Stimulated activated naive CD8-positive, alpha-beta T cell treated with anti-CD3 and anti-CD28 coated beads, Interleukin-15, Interleukin-2, amounts not matched to agents 100 U/mL and 50 U/mL, for 24 hours (primary cell): Measurements from ENCODE around the gene ABLIM3.

ENCODE experiments used
- ATAC-seq: fragments of 150-1000 bp; cut with Tn5 transposase; one replicate; pipeline ENCODE4 v1.10.0; 2021
- DNase-seq: peaks from one replicate; pipeline ENCODE4 v3.0.0; 2021

Gene ABLIM3

GRCh38 chr5:149282027-149282965 lies 141.0 kb downstream of the ABLIM3 start:
- ATAC-seq (no peak), DNase-seq (no peak)

GRCh38 chr5:149282966-149283332 lies 141.7 kb downstream of the ABLIM3 start:
- DNase-seq (no peak), ATAC-seq (no peak)

- DNase-seq (no peak), ATAC-seq (no peak)
Observed at GRCh38 chr5:149283626-149284480, 142.6 kb downstream of the ABLIM3 start.

GRCh38 chr5:149284501-149284900 lies 143.2 kb downstream of the ABLIM3 start:
- DNase-seq (no peak), ATAC-seq (no peak)

- ATAC-seq: peak; percentile 72
- DNase-seq: no peak
Observed at GRCh38 chr5:149285153-149285552, 143.9 kb downstream of the ABLIM3 start.

GRCh38 chr5:149288436-149288835 lies 147.1 kb downstream of the ABLIM3 start:
- DNase-seq: no peak
- no peak for ATAC-seq

GRCh38 chr5:149289301-149289700 lies 148.0 kb downstream of the ABLIM3 start:
- DNase-seq (no peak), ATAC-seq (no peak)

GRCh38 chr5:149294872-149295829 lies 153.9 kb downstream of the ABLIM3 start:
- ATAC-seq: no peak

GRCh38 chr5:149297340-149298025 lies 156.2 kb downstream of the ABLIM3 start:
- no peak for DNase-seq
- ATAC-seq: peak; percentile 31

More at GRCh38 chr5:149294872-149295829, 153.9 kb downstream of the ABLIM3 start:
- DNase-seq: no peak

GRCh38 chr5:149298163-149298562 lies 156.9 kb downstream of the ABLIM3 start:
- no peak for DNase-seq
- ATAC-seq: no peak

GRCh38 chr5:149298842-149299404 lies 157.6 kb downstream of the ABLIM3 start:
- DNase-seq (no peak), ATAC-seq (no peak)

GRCh38 chr5:149299451-149300054 lies 158.3 kb downstream of the ABLIM3 start:
- DNase-seq (no peak), ATAC-seq (no peak)

GRCh38 chr5:149300441-149300840 lies 159.1 kb downstream of the ABLIM3 start:
- DNase-seq: no peak
- ATAC-seq: no peak

- DNase-seq (no peak), ATAC-seq (no peak)
Observed at GRCh38 chr5:149301049-149301743, 159.9 kb downstream of the ABLIM3 start.

- ATAC-seq (no peak), DNase-seq (no peak)
Observed at GRCh38 chr5:149301744-149302380, 160.6 kb downstream of the ABLIM3 start.

- DNase-seq (no peak), ATAC-seq (no peak)
Observed at GRCh38 chr5:149302641-149303040, 161.3 kb downstream of the ABLIM3 start.

- ATAC-seq (no peak), DNase-seq (no peak)
Observed at GRCh38 chr5:149303210-149303609, 161.9 kb downstream of the ABLIM3 start.

GRCh38 chr5:149304195-149305078 lies 163.1 kb downstream of the ABLIM3 start:
- ATAC-seq: no peak
- DNase-seq: no peak
